Measurements from ENCODE around the gene FBLN1. TPM values are rescaled to one million over a fixed set of nuclear protein-coding genes. Genes with fewer than 3 reads are reported as not detected.
"Not testable (repeated sequence)": the region's sequence is repeated elsewhere in the genome, so short reads cannot be mapped to it uniquely, and the experiment has no call there.

FBLN1 gene
- total and polyA plus RNA-seq, 2 of the 13 experiments (the other 11 are each of a cell fraction or from before 2014, with no cell fraction given), result 37.3 to 103 TPM

DNA sequence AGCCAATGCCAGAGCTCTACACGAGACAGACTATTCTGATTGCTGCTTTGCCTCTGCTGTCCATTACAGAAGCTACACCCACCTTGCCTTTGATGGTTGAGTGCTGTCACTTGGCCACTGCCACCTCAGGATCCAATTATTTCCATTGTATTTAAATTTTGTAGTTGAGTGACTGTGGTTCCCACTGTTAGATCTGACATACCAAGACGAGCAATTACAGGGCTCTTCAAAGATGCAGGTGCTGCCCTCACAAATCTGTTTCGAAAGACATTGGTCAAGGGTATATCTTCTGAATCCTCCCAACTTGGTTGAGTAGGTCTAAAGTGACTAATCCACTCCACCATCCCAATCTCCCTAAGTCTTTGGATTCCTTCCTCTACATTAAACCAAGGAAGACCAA is 57.4 kb downstream of the FBLN1 start:
- FAIRE-seq; H3K79me2 ChIP-seq (ENCODE audit: insufficient read depth, low read length); BruUV-seq (replicated peaks); H3K27ac ChIP-seq (ENCODE audit: extremely low read length, insufficient read depth, low read length); CTCF ChIA-PET (ENCODE audit: low intra/inter-chr PET ratio, low total read pairs); POLR2A ChIA-PET; H3K4me2 ChIP-seq (ENCODE audit: low read depth, low read length); H3K9me3 ChIP-seq (ENCODE audit: low read length); H3K27me3 ChIP-seq (ENCODE audit: control insufficient read depth in 1 of 2, insufficient read depth in 2 of 2, low read length in 2 of 2); in situ Hi-C loops (cut with HindIII; ENCODE audit: extremely low pct_ligation_motif_present, low pct_unique_long_range_greater_than_20kb); H3K9ac ChIP-seq (ENCODE audit: insufficient read depth, low read depth, low read length); intact Hi-C loops (cut with micrococcal nuclease; ENCODE audit: unreplicated experiment); DNase-seq (ENCODE audit: low spot score); H3K4me1 ChIP-seq (ENCODE audit: insufficient read depth, low read length); ATAC-seq; H3K4me3 ChIP-seq (replicated peaks in 1 of 3; ENCODE audit: insufficient read depth in 1 of 3, low read depth in 2 of 3, low read length in 3 of 3); H4K20me1 ChIP-seq (ENCODE audit: insufficient read depth, low read length); H2AFZ ChIP-seq (ENCODE audit: low read length): not testable (repeated sequence)
- WGBS (ENCODE audit: low lambda C conversion rate), result 98% methylated on average over 3 of the region's 3 CpGs
- H3K36me3 ChIP-seq (replicated peaks in 1 of 2; ENCODE audit: control insufficient read depth in 1 of 2, insufficient read depth in 2 of 2, low read length in 2 of 2), result peaks cover 2 to 12% of the 10 kb centered on the region in 2 experiments; a peak in 1 of 5 replicates

DNA sequence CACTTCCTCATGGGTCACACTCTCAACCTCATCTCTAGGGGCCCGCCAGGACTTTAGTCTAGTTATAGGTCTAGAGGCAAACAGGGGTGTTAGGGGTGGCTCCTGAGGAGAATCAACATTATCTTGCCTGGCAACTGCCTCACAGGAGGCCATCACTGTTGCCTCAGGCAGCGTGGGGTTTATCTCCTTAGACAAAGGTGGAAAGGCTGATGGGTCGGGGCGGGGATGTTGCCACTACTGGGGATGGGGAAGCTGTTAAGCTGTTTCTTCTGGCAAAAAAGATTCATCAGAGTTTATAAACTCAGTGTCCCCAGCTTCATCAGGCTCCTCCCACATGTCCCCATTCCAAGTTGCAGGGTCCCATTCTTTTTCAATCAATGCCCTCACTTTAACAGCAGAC is 58.1 kb downstream of the FBLN1 start:
- H3K4me3 ChIP-seq (replicated peaks in 1 of 3; ENCODE audit: insufficient read depth in 1 of 3, low read depth in 2 of 3, low read length in 3 of 3); H3K9ac ChIP-seq (ENCODE audit: insufficient read depth, low read depth, low read length); H3K27ac ChIP-seq (ENCODE audit: extremely low read length, insufficient read depth, low read length); H3K9me3 ChIP-seq (ENCODE audit: low read length); DNase-seq (ENCODE audit: low spot score); POLR2A ChIA-PET; in situ Hi-C loops (cut with HindIII; ENCODE audit: extremely low pct_ligation_motif_present, low pct_unique_long_range_greater_than_20kb); ATAC-seq; H4K20me1 ChIP-seq (ENCODE audit: insufficient read depth, low read length); intact Hi-C loops (cut with micrococcal nuclease; ENCODE audit: unreplicated experiment); CTCF ChIA-PET (ENCODE audit: low intra/inter-chr PET ratio, low total read pairs); H3K79me2 ChIP-seq (ENCODE audit: insufficient read depth, low read length); BruUV-seq (replicated peaks); H2AFZ ChIP-seq (ENCODE audit: low read length); FAIRE-seq; H3K4me2 ChIP-seq (ENCODE audit: low read depth, low read length); H3K27me3 ChIP-seq (ENCODE audit: control insufficient read depth in 1 of 2, insufficient read depth in 2 of 2, low read length in 2 of 2); H3K4me1 ChIP-seq (ENCODE audit: insufficient read depth, low read length): not testable (repeated sequence)
- WGBS (ENCODE audit: low lambda C conversion rate), result 90% methylated on average over 4 of the region's 4 CpGs
- peaks cover 2 to 12% of the 10 kb centered on the region in 2 experiments; a peak in 1 of 5 replicates for H3K36me3 ChIP-seq (replicated peaks in 1 of 2; ENCODE audit: control insufficient read depth in 1 of 2, insufficient read depth in 2 of 2, low read length in 2 of 2)

DNA sequence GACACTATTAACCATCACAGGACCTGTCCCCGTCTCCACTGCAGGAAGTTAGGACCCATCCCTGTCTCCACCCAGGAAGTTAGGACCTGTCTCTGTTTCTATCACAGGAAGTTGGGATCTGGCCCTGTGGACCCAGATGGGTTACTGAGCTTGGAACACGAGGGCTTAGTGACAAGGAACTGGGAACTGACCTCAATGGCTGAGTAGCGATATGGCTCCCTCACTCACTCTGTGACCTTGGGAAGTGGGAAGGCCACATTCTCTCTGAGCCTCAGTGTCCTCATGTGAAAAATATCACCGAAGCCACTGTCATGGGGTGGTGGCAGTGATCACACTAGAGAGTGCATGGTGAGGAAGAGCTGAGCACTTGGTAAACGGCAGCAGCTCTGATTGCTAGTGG is 59.4 kb downstream of the FBLN1 start:
- no TSS peak for BruUV-seq (replicated peaks)
- Histone ChIP-seq H4K20me1 (ENCODE audit: insufficient read depth, low read length) (no peaks in the 10 kb centered on the region), H3K79me2 (ENCODE audit: insufficient read depth, low read length) (no peaks in the 10 kb centered on the region), H3K9ac (ENCODE audit: insufficient read depth, low read depth, low read length) (no peak overlapping the region), H3K27me3 (ENCODE audit: control insufficient read depth in 1 of 2, insufficient read depth in 2 of 2, low read length in 2 of 2) (no peaks in the 10 kb centered on the region), H3K9me3 (ENCODE audit: low read length) (no peaks in the 10 kb centered on the region), H2AFZ (ENCODE audit: low read length) (no peak overlapping the region), H3K4me3 (replicated peaks in 1 of 3; ENCODE audit: insufficient read depth in 1 of 3, low read depth in 2 of 3, low read length in 3 of 3) (no peak overlapping the region), H3K36me3 (replicated peaks in 1 of 2; ENCODE audit: control insufficient read depth in 1 of 2, insufficient read depth in 2 of 2, low read length in 2 of 2) (peaks cover 2 to 12% of the 10 kb centered on the region in 2 experiments; a peak in 1 of 5 replicates), H3K4me1 (ENCODE audit: insufficient read depth, low read length) (no peaks in the 10 kb centered on the region), H3K4me2 (ENCODE audit: low read depth, low read length) (no peak overlapping the region), H3K27ac (ENCODE audit: extremely low read length, insufficient read depth, low read length) (no peak overlapping the region)
- no peak for FAIRE-seq
- ChIA-PET CTCF (ENCODE audit: low intra/inter-chr PET ratio, low total read pairs) (no interaction called here), POLR2A (no interaction called here)
- intact Hi-C loops (cut with micrococcal nuclease; ENCODE audit: unreplicated experiment), result no loop called here
- DNase-seq (ENCODE audit: low spot score), result no peak
- no peak for ATAC-seq
- 100% methylated on average over 5 of the region's 5 CpGs for WGBS (ENCODE audit: low lambda C conversion rate)
- in situ Hi-C loops (cut with HindIII; ENCODE audit: extremely low pct_ligation_motif_present, low pct_unique_long_range_greater_than_20kb), result no loop called here
- TF ChIP-seq, protein P1, sequence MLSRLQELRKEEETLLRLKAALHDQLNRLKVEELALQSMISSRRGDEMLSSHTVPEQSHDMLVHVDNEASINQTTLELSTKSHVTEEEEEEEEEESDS (CRISPR knock-in tag; IDR thresholded peaks at IDR 0.05; ENCODE audit: borderline replicate concordance), result no peak
- TF ChIP-seq FOXO1 (CRISPR knock-in tag; IDR thresholded peaks at IDR 0.05), result no peak
- no peak for TF ChIP-seq ZSCAN25 (CRISPR knock-in tag; IDR thresholded peaks at IDR 0.05)
- TF ChIP-seq, protein P2, sequence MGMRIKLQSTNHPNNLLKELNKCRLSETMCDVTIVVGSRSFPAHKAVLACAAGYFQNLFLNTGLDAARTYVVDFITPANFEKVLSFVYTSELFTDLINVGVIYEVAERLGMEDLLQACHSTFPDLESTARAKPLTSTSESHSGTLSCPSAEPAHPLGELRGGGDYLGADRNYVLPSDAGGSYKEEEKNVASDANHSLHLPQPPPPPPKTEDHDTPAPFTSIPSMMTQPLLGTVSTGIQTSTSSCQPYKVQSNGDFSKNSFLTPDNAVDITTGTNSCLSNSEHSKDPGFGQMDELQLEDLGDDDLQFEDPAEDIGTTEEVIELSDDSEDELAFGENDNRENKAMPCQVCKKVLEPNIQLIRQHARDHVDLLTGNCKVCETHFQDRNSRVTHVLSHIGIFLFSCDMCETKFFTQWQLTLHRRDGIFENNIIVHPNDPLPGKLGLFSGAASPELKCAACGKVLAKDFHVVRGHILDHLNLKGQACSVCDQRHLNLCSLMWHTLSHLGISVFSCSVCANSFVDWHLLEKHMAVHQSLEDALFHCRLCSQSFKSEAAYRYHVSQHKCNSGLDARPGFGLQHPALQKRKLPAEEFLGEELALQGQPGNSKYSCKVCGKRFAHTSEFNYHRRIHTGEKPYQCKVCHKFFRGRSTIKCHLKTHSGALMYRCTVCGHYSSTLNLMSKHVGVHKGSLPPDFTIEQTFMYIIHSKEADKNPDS (CRISPR knock-in tag; IDR thresholded peaks at IDR 0.05), result no peak
- no peak for TF ChIP-seq ZNF563 (CRISPR knock-in tag; IDR thresholded peaks at IDR 0.05)
- TF ChIP-seq ZNF484 (CRISPR knock-in tag; IDR thresholded peaks at IDR 0.05; ENCODE audit: borderline replicate concordance, low read depth), result no peak
- no peak for TF ChIP-seq CCDC6 (CRISPR knock-in tag; IDR thresholded peaks at IDR 0.05)
- TF ChIP-seq RFX5 (IDR thresholded peaks at IDR 0.05; ENCODE audit: low read depth, low read length), result no peak
- no peak for TF ChIP-seq MIXL1 (CRISPR knock-in tag; IDR thresholded peaks at IDR 0.05)
- no peak for TF ChIP-seq SRSF1 (optimal IDR thresholded peaks at IDR 0.05; ENCODE audit: low read depth, low read length)

Measured in HepG2 (cell line).